HCEC 1CT (cell line): ENCODE data around the gene ALOX15.
"Not testable (repeated sequence)": the region's sequence is repeated elsewhere in the genome, so short reads cannot be mapped to it uniquely, and the experiment has no call there.

Experiments used
- DNase-seq: peaks from one replicate; pipeline ENCODE4 v3.0.0-alpha.2; 2017

Gene ALOX15

GRCh38 chr17:4592240-4593005 lies 49.1 kb downstream of the ALOX15 start:
- no peak for DNase-seq

GRCh38 chr17:4591529-4591928 lies 49.9 kb downstream of the ALOX15 start:
- DNase-seq = no peak

GRCh38 chr17:4590981-4591453 lies 50.5 kb downstream of the ALOX15 start:
- no peak for DNase-seq

- not testable (repeated sequence) for DNase-seq
Measured at GRCh38 chr17:4590042-4590441, 51.4 kb downstream of the ALOX15 start.

GRCh38 chr17:4588898-4589625 lies 52.4 kb downstream of the ALOX15 start:
- DNase-seq = no peak

GRCh38 chr17:4588391-4588790 lies 53.1 kb downstream of the ALOX15 start:
- DNase-seq = no peak

GRCh38 chr17:4587803-4588202 lies 53.7 kb downstream of the ALOX15 start:
- no peak for DNase-seq

GRCh38 chr17:4587195-4587594 lies 54.3 kb downstream of the ALOX15 start:
- no peak for DNase-seq

GRCh38 chr17:4586043-4586442 lies 55.4 kb downstream of the ALOX15 start:
- no peak for DNase-seq

GRCh38 chr17:4585638-4585994 lies 55.9 kb downstream of the ALOX15 start:
- DNase-seq = no peak

- no peak for DNase-seq
Measured at GRCh38 chr17:4584917-4585637, 56.4 kb downstream of the ALOX15 start.

- no peak for DNase-seq
Measured at GRCh38 chr17:4584101-4584916, 57.2 kb downstream of the ALOX15 start, which contains the start of gene SMTNL2. SMTNL2 (plus strand) TSS chr17:4584529; CDS start chr17:4584606, 77 bp downstream.

- DNase-seq = no peak
Measured at GRCh38 chr17:4583782-4584100, 57.7 kb downstream of the ALOX15 start.

GRCh38 chr17:4583206-4583605 lies 58.3 kb downstream of the ALOX15 start:
- DNase-seq = no peak

- no peak for DNase-seq
Measured at GRCh38 chr17:4582691-4583090, 58.8 kb downstream of the ALOX15 start.

GRCh38 chr17:4582101-4582501 lies 59.4 kb downstream of the ALOX15 start:
- DNase-seq = no peak
